ENCODE measurements around the gene ATP2B2. TPM values are rescaled to one million over a fixed set of nuclear protein-coding genes. Genes with fewer than 3 reads are reported as not detected.

ATP2B2 gene
- total and polyA plus RNA-seq, 2 experiments from 2014 or later = 0.66 to 1.8 TPM

DNA sequence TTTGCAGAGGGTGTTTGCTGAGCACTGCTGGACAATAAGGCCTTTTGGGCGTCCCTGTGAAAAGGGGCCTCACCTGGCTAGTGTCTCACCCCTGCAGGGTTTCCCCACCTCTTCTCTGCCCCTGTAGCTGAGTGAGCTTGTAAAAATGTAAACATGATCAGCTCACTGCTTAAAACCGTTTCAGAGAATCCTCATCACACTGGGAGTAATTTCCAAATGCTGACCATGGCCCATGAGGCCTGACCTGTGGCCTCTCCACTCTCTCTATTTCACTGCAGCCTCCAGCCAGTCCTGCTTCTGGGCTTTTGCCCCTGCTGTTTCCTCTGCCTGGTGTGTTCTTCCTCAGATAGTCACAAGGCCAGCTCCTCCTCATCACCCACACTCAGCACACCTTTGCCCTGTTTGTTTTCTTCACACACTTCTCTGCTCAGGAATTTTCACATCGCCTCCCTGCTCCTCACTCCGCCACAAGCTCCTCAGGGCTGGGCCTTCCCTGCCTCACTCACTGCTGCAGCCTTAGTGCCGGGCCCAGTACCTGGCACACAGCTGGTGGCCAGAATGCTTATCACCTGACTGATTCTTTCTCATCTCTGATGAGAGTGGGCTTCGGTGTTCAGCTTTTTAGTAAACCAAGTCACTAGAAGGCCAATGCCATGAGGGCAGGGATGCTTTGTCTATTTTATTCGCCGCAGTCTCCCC, 105.2 kb downstream of the ATP2B2 start:
- 66% methylated on average over 8 of the region's 8 CpGs for WGBS (ENCODE audit: low lambda C conversion rate, missing lambda C conversion rate)
- no peaks in the 10 kb centered on the region for H3K9me3 ChIP-seq (ENCODE audit: low read depth)
- H2AFZ ChIP-seq = no peak overlapping the region
- no peaks in the 10 kb centered on the region for H3K36me3 ChIP-seq (replicated peaks; ENCODE audit: insufficient read depth, low read depth)
- no peak for TF ChIP-seq EZH2phosphoT487 (IDR thresholded peaks at IDR 0.05; ENCODE audit: low read depth, severe bottlenecking, unreplicated experiment)
- TF ChIP-seq, protein P1, sequence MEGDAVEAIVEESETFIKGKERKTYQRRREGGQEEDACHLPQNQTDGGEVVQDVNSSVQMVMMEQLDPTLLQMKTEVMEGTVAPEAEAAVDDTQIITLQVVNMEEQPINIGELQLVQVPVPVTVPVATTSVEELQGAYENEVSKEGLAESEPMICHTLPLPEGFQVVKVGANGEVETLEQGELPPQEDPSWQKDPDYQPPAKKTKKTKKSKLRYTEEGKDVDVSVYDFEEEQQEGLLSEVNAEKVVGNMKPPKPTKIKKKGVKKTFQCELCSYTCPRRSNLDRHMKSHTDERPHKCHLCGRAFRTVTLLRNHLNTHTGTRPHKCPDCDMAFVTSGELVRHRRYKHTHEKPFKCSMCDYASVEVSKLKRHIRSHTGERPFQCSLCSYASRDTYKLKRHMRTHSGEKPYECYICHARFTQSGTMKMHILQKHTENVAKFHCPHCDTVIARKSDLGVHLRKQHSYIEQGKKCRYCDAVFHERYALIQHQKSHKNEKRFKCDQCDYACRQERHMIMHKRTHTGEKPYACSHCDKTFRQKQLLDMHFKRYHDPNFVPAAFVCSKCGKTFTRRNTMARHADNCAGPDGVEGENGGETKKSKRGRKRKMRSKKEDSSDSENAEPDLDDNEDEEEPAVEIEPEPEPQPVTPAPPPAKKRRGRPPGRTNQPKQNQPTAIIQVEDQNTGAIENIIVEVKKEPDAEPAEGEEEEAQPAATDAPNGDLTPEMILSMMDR (IDR thresholded peaks at IDR 0.05; ENCODE audit: poor library complexity) = peak; percentile 23
- no peaks in the 10 kb centered on the region for H3K9me2 ChIP-seq (replicated peaks; ENCODE audit: insufficient read depth)
- H4K20me1 ChIP-seq (ENCODE audit: insufficient read depth, poor library complexity, severe bottlenecking) = no peaks in the 10 kb centered on the region
- H3K4me1 ChIP-seq (ENCODE audit: insufficient read depth) = no peaks in the 10 kb centered on the region
- H3K4me3 ChIP-seq = no peak overlapping the region
- no peaks in the 10 kb centered on the region for H3K79me2 ChIP-seq
- H3K27me3 ChIP-seq = no peaks in the 10 kb centered on the region
- peak overlapping the region; percentile 43 for H3K27ac ChIP-seq
- DNase-seq (ENCODE audit: low spot score) = peak; percentile 45
- H3K4me2 ChIP-seq = no peak overlapping the region

DNA sequence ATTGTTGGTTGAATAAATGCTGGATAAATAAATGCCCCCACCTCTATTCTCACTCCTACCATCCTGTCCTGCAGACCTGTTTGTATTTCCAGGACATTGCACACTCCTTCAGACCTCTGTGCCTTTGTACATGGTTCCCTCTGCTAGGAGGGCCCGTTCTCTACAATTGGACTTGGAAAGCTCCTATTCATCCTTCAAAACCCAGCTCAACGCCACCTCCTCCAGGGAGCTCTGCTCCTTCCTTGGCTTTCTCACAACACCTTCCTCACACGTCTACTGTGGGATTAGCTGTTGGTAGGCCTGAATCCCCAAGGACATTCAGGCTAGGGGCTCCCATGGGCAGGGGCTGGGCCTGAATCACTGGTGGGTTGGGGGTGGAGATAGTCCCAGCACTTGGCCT, 105.8 kb downstream of the ATP2B2 start:
- no peak overlapping the region for H3K4me3 ChIP-seq
- H3K27me3 ChIP-seq = no peaks in the 10 kb centered on the region
- peak overlapping the region; percentile 43 for H3K27ac ChIP-seq
- H3K36me3 ChIP-seq (replicated peaks; ENCODE audit: insufficient read depth, low read depth) = no peaks in the 10 kb centered on the region
- no peaks in the 10 kb centered on the region for H3K79me2 ChIP-seq
- DNase-seq (ENCODE audit: low spot score) = no peak
- H3K4me1 ChIP-seq (ENCODE audit: insufficient read depth) = no peaks in the 10 kb centered on the region
- 89% methylated on average over 3 of the region's 3 CpGs for WGBS (ENCODE audit: low lambda C conversion rate, missing lambda C conversion rate)
- H3K9me3 ChIP-seq (ENCODE audit: low read depth) = no peaks in the 10 kb centered on the region
- H3K9me2 ChIP-seq (replicated peaks; ENCODE audit: insufficient read depth) = no peaks in the 10 kb centered on the region
- no peak overlapping the region for H3K4me2 ChIP-seq
- TF ChIP-seq EZH2phosphoT487 (IDR thresholded peaks at IDR 0.05; ENCODE audit: low read depth, severe bottlenecking, unreplicated experiment) = no peak
- TF ChIP-seq, protein P1 (IDR thresholded peaks at IDR 0.05; ENCODE audit: poor library complexity) = no peak
- no peak for TF ChIP-seq EZH2 (IDR thresholded peaks at IDR 0.05; ENCODE audit: borderline replicate concordance)
- no peak overlapping the region for H2AFZ ChIP-seq
- H4K20me1 ChIP-seq (ENCODE audit: insufficient read depth, poor library complexity, severe bottlenecking) = no peaks in the 10 kb centered on the region

DNA sequence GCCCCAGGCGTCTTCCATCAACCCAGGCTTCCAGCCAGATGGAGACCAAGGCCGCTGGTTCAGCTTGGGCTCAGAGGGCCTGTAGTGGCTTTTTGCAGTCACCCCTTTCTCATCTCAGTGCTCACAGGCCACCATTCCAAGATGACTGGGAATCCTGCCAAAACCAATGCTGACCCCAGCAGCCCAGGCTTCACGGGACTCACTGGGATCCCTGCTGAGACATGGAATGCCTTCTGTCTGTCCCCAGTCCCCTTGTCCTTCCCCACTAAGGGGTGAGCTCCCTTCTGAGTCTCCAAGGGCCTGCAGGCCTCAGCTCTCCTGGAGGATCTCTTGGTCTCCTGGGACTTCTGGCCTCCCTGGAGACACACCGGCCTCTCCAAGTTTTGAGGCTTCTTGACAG, 107.0 kb downstream of the ATP2B2 start:
- no peak overlapping the region for H2AFZ ChIP-seq
- H3K4me2 ChIP-seq = no peak overlapping the region
- TF ChIP-seq EZH2phosphoT487 (IDR thresholded peaks at IDR 0.05; ENCODE audit: low read depth, severe bottlenecking, unreplicated experiment) (no peak), EZH2 (IDR thresholded peaks at IDR 0.05; ENCODE audit: borderline replicate concordance) (no peak)
- TF ChIP-seq, protein P1 (IDR thresholded peaks at IDR 0.05; ENCODE audit: poor library complexity) = no peak
- H3K4me1 ChIP-seq (ENCODE audit: insufficient read depth) = no peaks in the 10 kb centered on the region
- no peaks in the 10 kb centered on the region for H3K9me3 ChIP-seq (ENCODE audit: low read depth)
- no peaks in the 10 kb centered on the region for H3K9me2 ChIP-seq (replicated peaks; ENCODE audit: insufficient read depth)
- WGBS (ENCODE audit: low lambda C conversion rate, missing lambda C conversion rate) = 84% methylated on average over 4 of the region's 4 CpGs
- H3K27me3 ChIP-seq = no peaks in the 10 kb centered on the region
- no peaks in the 10 kb centered on the region for H4K20me1 ChIP-seq (ENCODE audit: insufficient read depth, poor library complexity, severe bottlenecking)
- no peaks in the 10 kb centered on the region for H3K36me3 ChIP-seq (replicated peaks; ENCODE audit: insufficient read depth, low read depth)
- no peak for DNase-seq (ENCODE audit: low spot score)
- H3K4me3 ChIP-seq = no peak overlapping the region
- no peaks in the 10 kb centered on the region for H3K79me2 ChIP-seq
- H3K27ac ChIP-seq = no peak overlapping the region
